Measurements from ENCODE around the gene FBLN1. TPM values are rescaled to one million over a fixed set of nuclear protein-coding genes. Genes with fewer than 3 reads are reported as not detected.

FBLN1 gene, protein sequence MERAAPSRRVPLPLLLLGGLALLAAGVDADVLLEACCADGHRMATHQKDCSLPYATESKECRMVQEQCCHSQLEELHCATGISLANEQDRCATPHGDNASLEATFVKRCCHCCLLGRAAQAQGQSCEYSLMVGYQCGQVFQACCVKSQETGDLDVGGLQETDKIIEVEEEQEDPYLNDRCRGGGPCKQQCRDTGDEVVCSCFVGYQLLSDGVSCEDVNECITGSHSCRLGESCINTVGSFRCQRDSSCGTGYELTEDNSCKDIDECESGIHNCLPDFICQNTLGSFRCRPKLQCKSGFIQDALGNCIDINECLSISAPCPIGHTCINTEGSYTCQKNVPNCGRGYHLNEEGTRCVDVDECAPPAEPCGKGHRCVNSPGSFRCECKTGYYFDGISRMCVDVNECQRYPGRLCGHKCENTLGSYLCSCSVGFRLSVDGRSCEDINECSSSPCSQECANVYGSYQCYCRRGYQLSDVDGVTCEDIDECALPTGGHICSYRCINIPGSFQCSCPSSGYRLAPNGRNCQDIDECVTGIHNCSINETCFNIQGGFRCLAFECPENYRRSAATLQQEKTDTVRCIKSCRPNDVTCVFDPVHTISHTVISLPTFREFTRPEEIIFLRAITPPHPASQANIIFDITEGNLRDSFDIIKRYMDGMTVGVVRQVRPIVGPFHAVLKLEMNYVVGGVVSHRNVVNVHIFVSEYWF
- 278 and 957 TPM in 2 replicates for total RNA-seq

DNA sequence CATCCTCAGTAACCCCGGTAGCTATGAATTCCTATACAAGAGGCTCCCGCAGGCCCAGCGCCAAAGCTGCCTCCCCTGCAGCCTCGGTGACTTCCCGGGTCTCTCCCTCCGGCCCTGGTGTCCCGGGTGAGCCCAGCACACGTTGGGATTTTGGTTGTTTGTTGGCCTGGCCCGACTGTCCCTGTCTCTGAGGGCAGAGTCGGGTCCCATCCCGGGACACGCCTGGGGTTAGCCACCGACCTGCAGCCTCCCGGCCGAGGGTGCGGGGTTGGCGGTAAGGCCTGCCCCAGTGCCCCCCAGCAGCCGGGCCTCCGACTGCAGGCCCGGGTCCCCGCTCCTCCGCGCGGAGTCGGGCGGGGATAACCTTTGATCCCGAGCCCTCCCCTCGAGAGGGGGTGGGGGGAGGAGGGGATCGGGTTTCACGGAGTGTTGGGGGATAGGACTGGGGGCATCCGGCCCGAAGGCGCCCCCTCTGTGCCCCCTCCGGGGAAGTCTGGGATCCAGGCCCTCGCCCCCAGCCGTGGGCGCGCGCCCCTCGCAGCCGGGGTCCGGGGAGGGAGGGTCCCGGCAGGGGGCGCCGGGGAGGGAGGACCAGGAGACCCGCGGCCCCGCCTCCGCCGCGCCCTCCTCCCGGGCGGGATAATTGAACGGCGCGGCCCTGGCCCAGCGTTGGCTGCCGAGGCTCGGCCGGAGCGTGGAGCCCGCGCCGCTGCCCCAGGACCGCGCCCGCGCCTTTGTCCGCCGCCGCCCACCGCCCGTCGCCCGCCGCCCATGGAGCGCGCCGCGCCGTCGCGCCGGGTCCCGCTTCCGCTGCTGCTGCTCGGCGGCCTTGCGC lies at the start of gene FBLN1:
Gene FBLN1 (plus strand): TSS at position 669 of the 835 bp plus-strand sequence. CDS start 103 bp downstream, at position 772.

Other genes with a start within 250 kb of the FBLN1 start
- gene UPK3A, start 217.9 kb upstream of the FBLN1 start, total RNA-seq = not detected in 2 replicates
- 28.8 and 55.6 TPM in 2 replicates for gene FAM118A, start 192.9 kb upstream of the FBLN1 start, total RNA-seq
- gene SMC1B, start 89.3 kb upstream of the FBLN1 start, total RNA-seq = not detected in 2 replicates
- gene RIBC2, start 89.2 kb upstream of the FBLN1 start, total RNA-seq = 0.32 TPM in 1 of 2 replicates, not detected in the other
- gene ATXN10, start 169.0 kb downstream of the FBLN1 start, total RNA-seq = 128 and 200 TPM in 2 replicates